Upper lobe of left lung (tissue), 6 donors: ENCODE data around the gene EIPR1. TPM values are rescaled to one million over a fixed set of nuclear protein-coding genes. Genes with fewer than 3 reads are reported as not detected.

Experiments used
- ATAC-seq, 2 donors: fragments of 200-7000 bp; cut with Tn5 transposase; one replicate each; pipeline ENCODE4 v1.9.1; 2022; ENCODE audit warnings: mild to moderate bottlenecking in 2 of 2, moderate library complexity in 2 of 2; ENCODE audit not compliant: low FRiP score in 2 of 2
- DNase-seq, 2 donors: peaks; one replicate each; pipeline ENCODE4 v3.0.0-alpha.2; 2019 to 2020
- H3K27ac ChIP-seq, 4 donors: fragments of 200-600 bp; sonication (generic); one replicate each; pipeline ENCODE4 v1.5.1; 2016 to 2019
- H3K27me3 ChIP-seq, 4 donors: fragments of 200-600 bp; sonication (generic); one replicate each; pipeline ENCODE4 v1.5.1; 2017 to 2019
- H3K36me3 ChIP-seq, 4 donors: fragments of 200-600 bp; sonication (generic); one replicate each; pipeline ENCODE4 v1.5.1; 2016 to 2019
- H3K4me1 ChIP-seq, 4 donors: fragments of 200-600 bp; sonication (generic); one replicate each; pipeline ENCODE4 v1.5.1; 2018 to 2019
- H3K4me3 ChIP-seq, 4 donors: fragments of 200-600 bp; sonication (generic); one replicate each; pipeline ENCODE4 v1.5.1; 2017 to 2019; ENCODE audit warnings: mild to moderate bottlenecking in 2 of 4, moderate library complexity in 1 of 4
- H3K9me3 ChIP-seq, 4 donors: fragments of 200-600 bp; sonication (generic); one replicate each; pipeline ENCODE4 v1.5.1; 2018 to 2019
- EP300 ChIP-seq, 4 donors: sonication (generic); formaldehyde crosslinking; IDR thresholded peaks; one replicate each; pipeline ENCODE4 v1.5.1; 2017; ENCODE audit warnings: antibody characterized with exemption in 4 of 4, control low read depth in 2 of 4
- POLR2A ChIP-seq, 4 donors: fragments of 450-650 bp; IDR thresholded peaks; one replicate each; pipeline ENCODE4 v1.5.1; 2016 to 2017; ENCODE audit warnings: antibody characterized with exemption in 4 of 4, mild to moderate bottlenecking in 2 of 4
- POLR2AphosphoS5 ChIP-seq, 2 donors: sonication (generic); formaldehyde crosslinking; IDR thresholded peaks; one replicate each; pipeline ENCODE4 v1.5.1; 2017; ENCODE audit warnings: antibody characterized with exemption in 2 of 2
- WGBS, 2 donors: methylation state at CpG; one replicate each; pipeline ENCODE4 v1.1.5; 2017 to 2018; 5-methylcytosine and 5-hydroxymethylcytosine counted together
- total RNA-seq, 6 donors: library from RNA; depleted of rRNA in 4 of 6; stranded (reverse); fragments of >200 nt in 4 of 6; gene quantifications; one replicate each; pipeline versions ENCODE4 v1.1.0 to v1.2.1, GENCODE V29; 2016 to 2021
- TF ChIP-seq, protein P1 (sequence below), 6 experiments: fragments of 450-650 bp in 4 of 6; fragments of 200-600 bp in 2 of 6; sonication (generic) in 2 of 6; IDR thresholded peaks; one replicate each; pipeline ENCODE4 v1.5.1; 2016 to 2019; ENCODE audit warnings: antibody characterized with exemption in 6 of 6
- donor health status: DM: no; HTN: no; CAD: no; lungs with moderate emphysema.
- donor health status: DM: no; HTN: yes; CAD: no; lungs with severe emphysema.

Gene EIPR1
- total RNA-seq, 6 donors from 2014 or later: 17.6 to 39.8 (median 23.6) TPM

DNA sequence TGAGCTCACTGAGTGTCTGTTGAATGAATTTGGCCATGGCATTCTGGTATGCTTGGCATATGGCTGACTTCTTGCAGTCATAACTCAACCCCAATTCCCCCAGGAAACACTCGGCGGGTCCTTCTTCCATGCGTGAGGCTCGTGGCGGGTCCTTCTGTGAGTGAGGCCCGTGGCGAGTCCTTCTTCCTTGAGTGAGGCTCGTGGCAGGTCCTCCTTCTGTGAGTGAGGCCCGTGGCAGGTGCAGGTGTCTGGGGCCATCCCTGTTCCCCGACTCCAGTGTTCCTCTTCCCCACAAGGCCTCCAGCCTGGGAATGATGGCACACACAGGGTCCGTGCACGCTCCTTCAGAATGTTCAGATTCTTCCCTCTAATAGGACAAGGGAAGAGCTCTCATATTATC, 169.0 kb downstream of the EIPR1 start:
- Histone ChIP-seq H3K4me3 (no peak overlapping the region), H3K27me3 (no peaks in the 10 kb centered on the region), H3K27ac (no peak overlapping the region), H3K36me3 (peaks cover 0 to 3% (median 0%) of the 10 kb centered on the region in 4 donors), H3K9me3 (no peaks in the 10 kb centered on the region), H3K4me1 (no peaks in the 10 kb centered on the region)
- DNase-seq (no peak), ATAC-seq (peak in 1 of 2 donors; percentile 13)
- 94 to 97% methylated on average over 12 of the region's 12 CpGs for WGBS, 2 donors
- TF ChIP-seq POLR2A (IDR thresholded peaks at IDR 0.05) (no peak), POLR2AphosphoS5 (IDR thresholded peaks at IDR 0.05) (no peak), EP300 (IDR thresholded peaks at IDR 0.05) (no peak)
- TF ChIP-seq, protein P1, sequence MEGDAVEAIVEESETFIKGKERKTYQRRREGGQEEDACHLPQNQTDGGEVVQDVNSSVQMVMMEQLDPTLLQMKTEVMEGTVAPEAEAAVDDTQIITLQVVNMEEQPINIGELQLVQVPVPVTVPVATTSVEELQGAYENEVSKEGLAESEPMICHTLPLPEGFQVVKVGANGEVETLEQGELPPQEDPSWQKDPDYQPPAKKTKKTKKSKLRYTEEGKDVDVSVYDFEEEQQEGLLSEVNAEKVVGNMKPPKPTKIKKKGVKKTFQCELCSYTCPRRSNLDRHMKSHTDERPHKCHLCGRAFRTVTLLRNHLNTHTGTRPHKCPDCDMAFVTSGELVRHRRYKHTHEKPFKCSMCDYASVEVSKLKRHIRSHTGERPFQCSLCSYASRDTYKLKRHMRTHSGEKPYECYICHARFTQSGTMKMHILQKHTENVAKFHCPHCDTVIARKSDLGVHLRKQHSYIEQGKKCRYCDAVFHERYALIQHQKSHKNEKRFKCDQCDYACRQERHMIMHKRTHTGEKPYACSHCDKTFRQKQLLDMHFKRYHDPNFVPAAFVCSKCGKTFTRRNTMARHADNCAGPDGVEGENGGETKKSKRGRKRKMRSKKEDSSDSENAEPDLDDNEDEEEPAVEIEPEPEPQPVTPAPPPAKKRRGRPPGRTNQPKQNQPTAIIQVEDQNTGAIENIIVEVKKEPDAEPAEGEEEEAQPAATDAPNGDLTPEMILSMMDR (IDR thresholded peaks at IDR 0.05): no peak

DNA sequence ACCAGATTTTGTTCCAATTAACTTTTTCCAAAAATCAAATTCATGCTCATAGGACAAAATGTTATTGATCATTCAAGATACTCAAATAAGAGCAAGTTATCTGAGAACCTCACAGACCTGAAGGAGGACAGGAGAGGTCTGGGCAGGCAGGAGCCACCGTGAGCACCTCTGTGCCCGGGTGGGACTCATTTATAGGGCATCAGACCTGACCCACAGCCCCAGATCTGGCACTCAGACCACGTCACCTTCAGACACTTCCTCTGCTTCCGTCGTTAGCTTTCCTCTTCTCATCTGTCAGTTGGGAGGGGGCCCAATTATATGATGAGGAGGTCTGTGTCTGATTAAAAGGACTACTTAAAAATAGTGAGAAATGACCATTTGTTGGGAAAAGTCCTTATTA, 169.4 kb downstream of the EIPR1 start:
- no peaks in the 10 kb centered on the region for H3K4me1 ChIP-seq
- no peaks in the 10 kb centered on the region for H3K27me3 ChIP-seq
- H3K4me3 ChIP-seq: no peak overlapping the region
- H3K9me3 ChIP-seq: no peaks in the 10 kb centered on the region
- 91 to 94% methylated on average over 5 of the region's 5 CpGs for WGBS, 2 donors
- no peak for ATAC-seq
- H3K36me3 ChIP-seq: peaks cover 0 to 3% (median 0%) of the 10 kb centered on the region in 4 donors
- H3K27ac ChIP-seq: no peak overlapping the region
- DNase-seq: no peak
- no peak for TF ChIP-seq POLR2A (IDR thresholded peaks at IDR 0.05)

DNA sequence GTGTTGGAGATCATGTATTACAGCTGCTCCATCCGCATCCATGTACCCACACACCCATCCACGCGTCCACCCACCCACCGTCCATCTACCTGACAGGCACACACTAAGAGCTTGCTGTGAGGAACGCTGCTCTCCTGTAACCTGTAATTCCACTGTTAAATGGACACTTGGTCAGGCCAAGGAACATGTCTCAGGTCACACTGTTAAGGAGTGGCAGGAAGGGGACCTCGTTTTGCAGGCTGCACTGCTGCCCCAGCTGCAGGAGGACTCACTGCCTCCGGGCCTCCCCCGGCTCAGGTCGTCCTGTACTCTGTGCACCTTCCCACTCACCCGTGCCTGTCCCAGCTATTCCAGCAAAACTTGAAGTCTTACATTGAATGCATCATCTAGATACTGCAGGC, 170.5 kb downstream of the EIPR1 start:
- DNase-seq (no peak), ATAC-seq (no peak)
- TF ChIP-seq POLR2AphosphoS5 (IDR thresholded peaks at IDR 0.05) (no peak), EP300 (IDR thresholded peaks at IDR 0.05) (no peak), POLR2A (IDR thresholded peaks at IDR 0.05) (no peak)
- TF ChIP-seq, protein P1 (IDR thresholded peaks at IDR 0.05): no peak
- peaks cover 0 to 3% (median 0%) of the 10 kb centered on the region in 4 donors for H3K36me3 ChIP-seq
- H3K27me3 ChIP-seq: no peaks in the 10 kb centered on the region
- H3K4me3 ChIP-seq: no peak overlapping the region
- H3K9me3 ChIP-seq: no peaks in the 10 kb centered on the region
- no peaks in the 10 kb centered on the region for H3K4me1 ChIP-seq
- H3K27ac ChIP-seq: no peak overlapping the region
- WGBS, 2 donors: 93 to 95% methylated on average over 9 to 10 of the region's 10 CpGs

DNA sequence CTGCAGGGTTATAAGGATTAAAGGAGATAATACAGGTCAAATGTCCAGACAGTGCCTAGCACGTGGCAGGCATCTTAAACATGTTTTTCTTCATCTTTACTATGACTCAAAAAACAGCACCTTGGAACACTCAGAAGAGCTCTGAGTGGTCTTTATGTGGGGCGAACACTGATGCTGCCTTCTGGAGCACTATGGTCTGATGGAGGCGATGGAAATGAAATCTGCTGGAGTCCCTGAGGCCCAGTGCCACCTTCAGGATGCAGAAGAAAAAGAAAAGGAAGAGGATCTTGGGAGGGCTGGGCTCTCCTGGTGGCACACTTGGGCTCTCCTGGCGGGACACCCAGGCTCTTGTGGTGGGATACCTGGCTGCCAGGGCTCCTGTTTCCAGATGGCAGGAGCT, 171.8 kb downstream of the EIPR1 start:
- Histone ChIP-seq H3K4me1 (no peaks in the 10 kb centered on the region), H3K36me3 (no peaks in the 10 kb centered on the region), H3K4me3 (no peak overlapping the region), H3K27ac (no peak overlapping the region), H3K9me3 (no peaks in the 10 kb centered on the region), H3K27me3 (no peaks in the 10 kb centered on the region)
- no peak for ATAC-seq
- no peak for DNase-seq
- TF ChIP-seq POLR2AphosphoS5 (IDR thresholded peaks at IDR 0.05) (no peak), POLR2A (IDR thresholded peaks at IDR 0.05) (no peak), EP300 (IDR thresholded peaks at IDR 0.05) (no peak)
- TF ChIP-seq, protein P1 (IDR thresholded peaks at IDR 0.05): no peak
- WGBS, 2 donors: 95 to 99% methylated on average over 4 of the region's 4 CpGs

DNA sequence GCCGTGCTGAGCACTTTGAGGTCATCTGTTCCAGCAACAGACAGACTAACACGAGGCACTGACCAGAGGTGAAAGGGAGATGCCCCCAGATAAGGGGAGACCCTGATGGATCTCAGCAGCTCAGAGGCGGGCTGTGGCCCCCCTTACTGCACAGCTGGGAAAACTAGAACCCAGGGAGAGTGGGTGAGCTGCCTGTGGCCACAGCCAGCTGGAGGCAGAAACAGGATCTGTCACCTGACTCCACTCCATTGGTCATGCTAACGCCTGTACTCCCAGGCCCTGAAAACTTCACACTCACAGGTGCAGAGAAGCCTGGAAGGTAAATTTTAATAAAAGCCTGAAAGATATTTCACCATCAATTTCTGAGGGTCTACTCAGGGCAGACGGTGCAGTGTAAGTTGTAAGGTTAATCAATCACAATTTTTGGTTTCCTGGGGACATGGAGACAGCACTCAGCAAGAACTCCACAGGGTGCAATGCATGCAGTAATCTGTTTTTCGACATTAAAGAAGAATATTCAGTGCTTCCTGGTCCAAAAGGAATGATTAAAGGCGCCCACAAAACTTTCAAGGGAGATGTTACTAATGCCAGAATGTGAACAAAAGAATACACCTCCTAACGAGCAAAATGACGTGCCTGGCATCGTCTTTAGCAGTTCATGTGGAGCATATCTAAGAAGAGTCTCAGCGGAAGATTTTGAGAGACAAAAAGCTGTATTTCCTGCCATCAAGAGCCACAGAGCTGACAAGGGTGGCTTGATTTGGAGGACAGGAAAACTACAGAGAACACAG, 173.4 kb downstream of the EIPR1 start:
- H3K36me3 ChIP-seq: no peaks in the 10 kb centered on the region
- TF ChIP-seq EP300 (IDR thresholded peaks at IDR 0.05): no peak
- no peak for TF ChIP-seq POLR2A (IDR thresholded peaks at IDR 0.05)
- TF ChIP-seq, protein P1 (IDR thresholded peaks at IDR 0.05): no peak
- no peak for TF ChIP-seq POLR2AphosphoS5 (IDR thresholded peaks at IDR 0.05)
- ATAC-seq (no peak), DNase-seq (no peak)
- no peaks in the 10 kb centered on the region for H3K27me3 ChIP-seq
- 92 to 94% methylated on average over 11 of the region's 11 CpGs for WGBS, 2 donors
- H3K4me1 ChIP-seq: no peaks in the 10 kb centered on the region
- no peak overlapping the region for H3K27ac ChIP-seq
- no peaks in the 10 kb centered on the region for H3K9me3 ChIP-seq
- H3K4me3 ChIP-seq: no peak overlapping the region
